ENCODE measurements around the gene B2M.

Gene B2M

GRCh38 chr15:44713006-44713966, 2.0 kb downstream of the B2M start:
- Histone ChIP-seq H3K27me3 (no peaks in the 10 kb centered on the region), H3K36me3 (peaks cover 60% of the 10 kb centered on the region), H3K9me3 (peaks cover 6% of the 10 kb centered on the region), H3K4me1 (ENCODE audit: control insufficient read depth in 1 of 2, insufficient read depth in 1 of 2, low read depth in 1 of 2, low read length in 1 of 2) (peaks cover 51 to 58% of the 10 kb centered on the region in 2 experiments), H3K27ac (peak overlapping the region; percentile 96), H3K4me3 (ENCODE audit: low read depth in 1 of 2, low read length in 1 of 2) (peak overlapping the region; percentile 100)
- no peak for TF ChIP-seq CTCF (IDR thresholded peaks at IDR 0.05)

- no peaks in the 10 kb centered on the region for H3K27me3 ChIP-seq
- H3K36me3 ChIP-seq, result peaks cover 80% of the 10 kb centered on the region
- H3K4me1 ChIP-seq (ENCODE audit: control insufficient read depth in 1 of 2, insufficient read depth in 1 of 2, low read depth in 1 of 2, low read length in 1 of 2), result peaks cover 49 to 64% of the 10 kb centered on the region in 2 experiments
- peaks cover 6% of the 10 kb centered on the region for H3K9me3 ChIP-seq
- H3K27ac ChIP-seq, result peak overlapping the region; percentile 96
- peak overlapping the region; percentile 100 for H3K4me3 ChIP-seq (ENCODE audit: low read depth in 1 of 2, low read length in 1 of 2)
- no peak for TF ChIP-seq CTCF (IDR thresholded peaks at IDR 0.05)
Observed at GRCh38 chr15:44715142-44715796, 4.0 kb downstream of the B2M start.

- H3K4me3 ChIP-seq (ENCODE audit: low read depth in 1 of 2, low read length in 1 of 2), result peak overlapping the region in 1 of 2 experiments; percentile 100
- peaks cover 6% of the 10 kb centered on the region for H3K9me3 ChIP-seq
- H3K4me1 ChIP-seq (ENCODE audit: control insufficient read depth in 1 of 2, insufficient read depth in 1 of 2, low read depth in 1 of 2, low read length in 1 of 2), result peaks cover 52 to 70% of the 10 kb centered on the region in 2 experiments
- H3K36me3 ChIP-seq, result peaks cover 86% of the 10 kb centered on the region
- TF ChIP-seq CTCF (IDR thresholded peaks at IDR 0.05), result no peak
- no peaks in the 10 kb centered on the region for H3K27me3 ChIP-seq
- peak overlapping the region; percentile 96 for H3K27ac ChIP-seq
Observed at GRCh38 chr15:44715797-44716334, 4.5 kb downstream of the B2M start.

GRCh38 chr15:44716983-44717602, 5.8 kb downstream of the B2M start:
- peaks cover 6% of the 10 kb centered on the region for H3K9me3 ChIP-seq
- peaks cover 87% of the 10 kb centered on the region for H3K36me3 ChIP-seq
- H3K27me3 ChIP-seq, result no peaks in the 10 kb centered on the region
- H3K4me3 ChIP-seq (ENCODE audit: low read depth in 1 of 2, low read length in 1 of 2), result no peak overlapping the region
- H3K4me1 ChIP-seq (ENCODE audit: control insufficient read depth in 1 of 2, insufficient read depth in 1 of 2, low read depth in 1 of 2, low read length in 1 of 2), result peaks cover 58 to 82% of the 10 kb centered on the region in 2 experiments
- TF ChIP-seq CTCF (IDR thresholded peaks at IDR 0.05), result no peak
- H3K27ac ChIP-seq, result peak overlapping the region; percentile 96

- Histone ChIP-seq H3K4me1 (ENCODE audit: control insufficient read depth in 1 of 2, insufficient read depth in 1 of 2, low read depth in 1 of 2, low read length in 1 of 2) (peaks cover 64 to 92% of the 10 kb centered on the region in 2 experiments), H3K36me3 (peaks cover 76% of the 10 kb centered on the region), H3K4me3 (ENCODE audit: low read depth in 1 of 2, low read length in 1 of 2) (peak overlapping the region in 1 of 2 experiments; percentile 9), H3K27ac (peak overlapping the region; percentile 96), H3K27me3 (no peaks in the 10 kb centered on the region), H3K9me3 (peaks cover 6% of the 10 kb centered on the region)
- no peak for TF ChIP-seq CTCF (IDR thresholded peaks at IDR 0.05)
Observed at GRCh38 chr15:44718180-44718926, 7.0 kb downstream of the B2M start.
